K562 (cell line): Measurements from ENCODE around the gene SAE1. TPM values are rescaled to one million over a fixed set of nuclear protein-coding genes. Genes with fewer than 3 reads are reported as not detected.

Experiments
- CEBPB ChIP-seq: fragments of 450-650 bp; IDR thresholded peaks from 2 replicates; pipeline ENCODE4 v1.6.1; 2016; ENCODE audit warnings: missing genetic modification characterization, missing compliant biosample characterization
- FOS ChIP-seq: IDR thresholded peaks from 3 replicates; pipeline ENCODE4 v1.6.1; 2011; ENCODE audit not compliant: insufficient read length; ENCODE audit errors: extremely low read depth
- HDAC2 ChIP-seq: fragments of 450-650 bp; IDR thresholded peaks from 2 replicates; pipeline ENCODE4 v1.6.1; 2016; ENCODE audit warnings: mild to moderate bottlenecking
- KAT2B ChIP-seq: IDR thresholded peaks from one replicate; pipeline ENCODE4 v1.6.1; 2012; ENCODE audit warnings: low read depth, mild to moderate bottlenecking, control low read depth, inconsistent platforms, low read length, moderate library complexity
- LCOR ChIP-seq: sonication (generic); formaldehyde crosslinking; IDR thresholded peaks from 2 replicates; pipeline ENCODE4 v1.8.0; 2022; ENCODE audit warnings: mild to moderate bottlenecking, missing genetic modification reagents
- MIER1 ChIP-seq: fragments of 450-650 bp; IDR thresholded peaks from 2 replicates; pipeline ENCODE4 v1.6.1; 2016; ENCODE audit warnings: antibody characterized with exemption, mild to moderate bottlenecking, low read depth
- NCOR1 ChIP-seq: fragments of 450-650 bp; IDR thresholded peaks from 2 replicates; pipeline ENCODE4 v1.6.1; 2016; ENCODE audit warnings: mild to moderate bottlenecking, moderate library complexity
- OTX1 ChIP-seq: fragments of 450-650 bp; formaldehyde crosslinking; IDR thresholded peaks from 2 replicates; pipeline ENCODE4 v1.4.0; 2022; ENCODE audit warnings: mild to moderate bottlenecking
- PBX2 ChIP-seq, 2 experiments: IDR thresholded peaks in 1 of 2; conservative IDR thresholded peaks in 1 of 2; 2 replicates each; pipeline ENCODE4 v1.6.1; 2016; ENCODE audit warnings: low read depth in 2 of 2, mild to moderate bottlenecking in 1 of 2, missing compliant biosample characterization in 1 of 2, missing genetic modification characterization in 1 of 2, moderate library complexity in 1 of 2
- RERE ChIP-seq: sonication (generic); formaldehyde crosslinking; IDR thresholded peaks from 2 replicates; pipeline ENCODE4 v1.8.0; 2023; ENCODE audit warnings: missing genetic modification reagents, mild to moderate bottlenecking, borderline replicate concordance
- SMARCC2 ChIP-seq: fragments of 450-650 bp; IDR thresholded peaks from 2 replicates; pipeline ENCODE4 v1.6.1; 2017; ENCODE audit warnings: antibody characterized with exemption, moderate library complexity, mild to moderate bottlenecking, low read depth
- THRB ChIP-seq: fragments of 450-650 bp; formaldehyde crosslinking; conservative IDR thresholded peaks from 2 replicates; pipeline ENCODE4 v1.4.0; 2022; ENCODE audit warnings: mild to moderate bottlenecking, missing genetic modification characterization
- polyA plus RNA-seq, 8 experiments: library from polyadenylated mRNA; depleted of rRNA in 4 of 8; stranded (reverse) in 5 of 8; unstranded in 3 of 8; fragments of >200 nt; fragmentation: Nextera tagmentation in 2 of 8; fragmentation: Illumina TruSeq in 1 of 8; extraction: Ambion mirVana in 2 of 8; extraction: Trizol in 1 of 8; gene quantifications; 2 replicates each; pipeline versions ENCODE4 v1.2.1 to v1.2.3, GENCODE V29; 2011 to 2014; ENCODE audit warnings: inconsistent platforms in 1 of 8, missing spikeins in 1 of 8
- total RNA-seq, 7 experiments: library from RNA; depleted of rRNA in 6 of 7; stranded (reverse); fragments of >200 nt in 6 of 7; fragmentation: Illumina TruSeq in 2 of 7; extraction: Trizol in 2 of 7; gene quantifications; 2 replicates each; pipeline versions ENCODE4 v1.2.1 to v1.2.3, GENCODE V29; 2011 to 2021; ENCODE audit warnings: low replicate concordance in 1 of 7
- TF ChIP-seq, protein P1 (sequence below): fragments of 250-450 bp; sonication (Bioruptor Pico); IDR thresholded peaks from 2 replicates; pipeline ENCODE4 v1.4.0; 2020; ENCODE audit warnings: borderline replicate concordance

SAE1 gene
- total and polyA plus RNA-seq, 9 of the 15 experiments (the other 6 are each of a cell fraction or from before 2014, with no cell fraction given): 82.8 to 299 (median 217) TPM

DNA sequence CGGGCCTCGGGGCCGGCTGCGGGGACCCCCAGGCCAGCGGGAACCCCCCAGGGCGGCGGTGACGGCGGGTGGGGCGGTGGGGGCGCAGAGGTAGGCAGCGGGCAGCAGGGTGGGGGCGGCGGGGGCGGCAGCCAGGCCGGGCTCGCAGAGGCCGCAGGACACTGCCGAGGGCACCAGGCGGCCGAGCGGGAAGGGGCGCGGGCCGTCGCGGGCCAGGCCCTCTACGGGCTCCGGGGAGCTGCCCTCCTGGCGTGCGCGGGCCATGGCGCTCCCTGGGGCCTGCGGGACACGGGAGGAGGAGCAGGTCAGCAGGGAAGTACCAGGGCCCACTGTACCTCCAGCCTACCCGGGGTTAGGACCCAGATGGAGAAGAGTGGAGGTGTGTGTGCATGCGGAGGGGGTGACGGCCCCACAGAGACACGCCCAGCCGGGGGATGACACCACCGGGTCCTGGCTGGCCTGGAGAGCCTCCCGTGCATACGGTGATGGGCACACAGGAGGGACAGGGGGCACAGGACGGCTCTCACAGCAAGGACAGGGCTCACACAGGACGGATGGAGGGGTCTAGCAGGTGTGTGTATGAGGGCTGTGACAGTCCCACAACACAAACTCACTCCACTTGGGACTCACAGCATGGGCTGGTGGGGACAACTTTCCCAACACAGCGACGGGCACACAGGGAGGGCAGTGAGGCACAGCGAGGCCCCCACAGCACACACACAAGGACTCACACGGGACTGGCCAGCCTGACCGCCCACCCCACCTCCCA, 97.7 kb downstream of the SAE1 start (continued):
- TF ChIP-seq NCOR1 (no peak), HDAC2 (no peak; the same call in 1 of the 2 replicates), CEBPB (tag) (no peak), SMARCC2 (no peak), KAT2B (no peak), PBX2 (CRISPR knock-in tag; IDR thresholded peaks at IDR 0.05; ENCODE audit: low read depth) (no peak), PBX2 (tag; conservative IDR thresholded peaks at IDR 0.05; ENCODE audit: low read depth) (no peak), LCOR (CRISPR knock-in tag) (no peak), MIER1 (no peak), FOS (no peak), RERE (CRISPR knock-in tag) (no peak), OTX1 (no peak), THRB (CRISPR knock-in tag) (no peak)
- TF ChIP-seq, protein P1, sequence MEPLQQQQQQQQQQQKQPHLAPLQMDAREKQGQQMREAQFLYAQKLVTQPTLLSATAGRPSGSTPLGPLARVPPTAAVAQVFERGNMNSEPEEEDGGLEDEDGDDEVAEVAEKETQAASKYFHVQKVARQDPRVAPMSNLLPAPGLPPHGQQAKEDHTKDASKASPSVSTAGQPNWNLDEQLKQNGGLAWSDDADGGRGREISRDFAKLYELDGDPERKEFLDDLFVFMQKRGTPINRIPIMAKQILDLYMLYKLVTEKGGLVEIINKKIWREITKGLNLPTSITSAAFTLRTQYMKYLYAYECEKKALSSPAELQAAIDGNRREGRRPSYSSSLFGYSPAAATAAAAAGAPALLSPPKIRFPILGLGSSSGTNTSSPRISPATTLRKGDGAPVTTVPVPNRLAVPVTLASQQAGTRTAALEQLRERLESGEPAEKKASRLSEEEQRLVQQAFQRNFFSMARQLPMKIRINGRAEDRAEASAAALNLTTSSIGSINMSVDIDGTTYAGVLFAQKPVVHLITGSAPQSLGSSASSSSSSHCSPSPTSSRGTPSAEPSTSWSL (CRISPR knock-in tag): no peak
